AG04450 (cell line): ENCODE data around the gene KLF7. TPM values are rescaled to one million over a fixed set of nuclear protein-coding genes. Genes with fewer than 3 reads are reported as not detected.

Experiments
- CTCF ChIA-PET: fragments of 300-600, 350-600 bp; formaldehyde crosslinking; extraction: SDS; loops from one replicate; lab custom pipeline; 2022; ENCODE audit warnings: antibody characterized with exemption, inconsistent platforms; lab: Charles Lee
- POLR2A ChIA-PET: fragments of 350-600 bp; formaldehyde crosslinking; extraction: SDS; loops from one replicate; lab custom pipeline; 2021; ENCODE audit warnings: antibody characterized with exemption, inconsistent platforms; lab: Yijun Ruan, JAX
- DNase-seq: peaks from one replicate; pipeline ENCODE4 v3.0.0-alpha.2; 2011; ENCODE audit warnings: low read depth, low spot score
- H3K27ac ChIP-seq: one replicate; pipeline ENCODE4 v1.5.1; 2012; ENCODE audit warnings: low read depth, low read length, control low read depth
- H3K27me3 ChIP-seq: one replicate; pipeline ENCODE4 v1.6.0; 2012; ENCODE audit warnings: low read length; ENCODE audit not compliant: control insufficient read depth, insufficient read depth
- H3K4me3 ChIP-seq: 2 replicates; pipeline ENCODE4 v1.5.1; 2011; ENCODE audit warnings: mild to moderate bottlenecking, low read depth, low read length, control low read depth
- H3K9me3 ChIP-seq: 2 replicates; pipeline ENCODE4 v1.5.1; 2012; ENCODE audit warnings: low read length; ENCODE audit not compliant: control insufficient read depth, insufficient read depth
- polyA minus RNA-seq: library from RNA; depleted of rRNA, polyadenylated mRNA; stranded (reverse); fragments of >200 nt; gene quantifications from 2 replicates; pipeline ENCODE4 v1.2.3, GENCODE V29; 2011; rRNA and poly(A)+ RNA removed
- polyA plus RNA-seq: library from polyadenylated mRNA; depleted of rRNA; stranded (reverse); fragments of >200 nt; gene quantifications from 2 replicates; pipeline ENCODE4 v1.2.3, GENCODE V29; 2011; rRNA removed
- TF ChIP-seq, protein P1 (sequence below): IDR thresholded peaks from 2 replicates; pipeline ENCODE4 v1.5.1; 2011; ENCODE audit warnings: low read depth, low read length, control low read depth, inconsistent platforms

Gene KLF7
- 22.1 and 22.4 TPM in 2 replicates for polyA plus RNA-seq
- polyA minus RNA-seq = 74.8 and 110 TPM in 2 replicates

GRCh38 chr2:207165121-207166038 lies at the start of gene KLF7:
Gene KLF7, minus strand, starts transcription at chr2:207165948. Its CDS starts 380 bp downstream, at chr2:207165568.
- POLR2A ChIA-PET = interaction anchor here (0.6 to 7.9 kb wide), 42 partner anchors 14 to 1006 kb away, joined by 3 to 213 read pairs (median 4); partner anchors contain the start of genes CREB1, METTL21A and NDUFS1
- CTCF ChIA-PET = interaction anchor here (0.6 to 4.1 kb wide), 8 partner anchors 11 to 384 kb away, joined by 3 to 22 read pairs (median 3); no protein-coding TSS in a partner anchor

DNA sequence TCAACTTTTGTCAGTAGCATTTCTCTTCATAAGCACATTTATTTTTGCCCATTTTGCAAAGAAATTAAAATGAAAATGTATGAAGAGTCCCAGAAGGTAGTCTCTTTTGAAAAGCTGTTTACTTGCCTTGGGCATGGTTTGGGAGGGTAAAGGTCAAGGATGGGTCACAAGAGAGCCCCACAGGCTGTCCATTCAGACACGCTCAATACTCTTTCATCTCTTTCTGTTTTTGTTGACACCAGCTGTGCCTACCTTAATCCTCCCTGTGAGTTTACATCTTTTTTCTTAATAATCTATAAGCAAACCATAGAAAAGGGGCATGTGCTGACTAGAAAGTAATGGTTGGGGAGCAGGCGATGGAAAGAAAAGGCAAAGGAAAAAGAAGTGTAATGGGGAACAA lies 49.6 kb upstream of the KLF7 start:
- TF ChIP-seq, protein P1, sequence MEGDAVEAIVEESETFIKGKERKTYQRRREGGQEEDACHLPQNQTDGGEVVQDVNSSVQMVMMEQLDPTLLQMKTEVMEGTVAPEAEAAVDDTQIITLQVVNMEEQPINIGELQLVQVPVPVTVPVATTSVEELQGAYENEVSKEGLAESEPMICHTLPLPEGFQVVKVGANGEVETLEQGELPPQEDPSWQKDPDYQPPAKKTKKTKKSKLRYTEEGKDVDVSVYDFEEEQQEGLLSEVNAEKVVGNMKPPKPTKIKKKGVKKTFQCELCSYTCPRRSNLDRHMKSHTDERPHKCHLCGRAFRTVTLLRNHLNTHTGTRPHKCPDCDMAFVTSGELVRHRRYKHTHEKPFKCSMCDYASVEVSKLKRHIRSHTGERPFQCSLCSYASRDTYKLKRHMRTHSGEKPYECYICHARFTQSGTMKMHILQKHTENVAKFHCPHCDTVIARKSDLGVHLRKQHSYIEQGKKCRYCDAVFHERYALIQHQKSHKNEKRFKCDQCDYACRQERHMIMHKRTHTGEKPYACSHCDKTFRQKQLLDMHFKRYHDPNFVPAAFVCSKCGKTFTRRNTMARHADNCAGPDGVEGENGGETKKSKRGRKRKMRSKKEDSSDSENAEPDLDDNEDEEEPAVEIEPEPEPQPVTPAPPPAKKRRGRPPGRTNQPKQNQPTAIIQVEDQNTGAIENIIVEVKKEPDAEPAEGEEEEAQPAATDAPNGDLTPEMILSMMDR = no peak
- H3K9me3 ChIP-seq = no peaks in the 10 kb centered on the region
- ChIA-PET POLR2A (no interaction called here), CTCF (no interaction called here)
- no peak overlapping the region for H3K4me3 ChIP-seq
- H3K27me3 ChIP-seq = no peaks in the 10 kb centered on the region
- no peak overlapping the region for H3K27ac ChIP-seq
- DNase-seq = no peak

More at GRCh38 chr2:207165121-207166038, at the start of gene KLF7:
- TF ChIP-seq, protein P1 = no peak; the same call in 1 of the 2 replicates
- no peak for DNase-seq
- Histone ChIP-seq H3K27ac (peak within 1 kb of the TSS; percentile 98), H3K27me3 (no peaks in the 10 kb centered on the region), H3K9me3 (no peaks in the 10 kb centered on the region), H3K4me3 (peak within 1 kb of the TSS; percentile 74)

GRCh38 chr2:207214446-207214845 lies 48.7 kb upstream of the KLF7 start:
- DNase-seq = no peak
- no peak overlapping the region for H3K27ac ChIP-seq
- no peaks in the 10 kb centered on the region for H3K9me3 ChIP-seq
- H3K4me3 ChIP-seq = no peak overlapping the region
- ChIA-PET CTCF (no interaction called here), POLR2A (no interaction called here)
- TF ChIP-seq, protein P1 = no peak
- H3K27me3 ChIP-seq = no peaks in the 10 kb centered on the region

- Histone ChIP-seq H3K9me3 (no peaks in the 10 kb centered on the region), H3K27me3 (no peaks in the 10 kb centered on the region), H3K27ac (no peak overlapping the region), H3K4me3 (no peak overlapping the region)
- no peak for DNase-seq
- CTCF ChIA-PET = no interaction called here
- TF ChIP-seq, protein P1 = no peak
- POLR2A ChIA-PET = no interaction called here
These were observed 40.3 kb upstream of the KLF7 start for GRCh38 chr2:207206011-207206410.
